ENCODE data around the gene WNK3. TPM values are rescaled to one million over a fixed set of nuclear protein-coding genes. Genes with fewer than 3 reads are reported as not detected.

WNK3 gene
- total and polyA plus RNA-seq, 2 donors (not counting 1 experiment from before 2014, with no cell fraction given) = 0.12 to 1.2 TPM

GRCh38 chrX:54177306-54177705, 180.5 kb downstream of the WNK3 start:
- Histone ChIP-seq H3K4me2 (replicated peaks; ENCODE audit: low read depth, low read length, poor library complexity, severe bottlenecking) (no peak overlapping the region), H3K9me3 (ENCODE audit: control extremely low read depth in 1 of 3, control insufficient read depth in 2 of 3, insufficient read depth in 1 of 3, low read length in 2 of 3) (no peaks in the 10 kb centered on the region), H3K79me2 (ENCODE audit: control insufficient read depth, insufficient read depth, low read length) (peaks cover 33% of the 10 kb centered on the region), H3K4me3 (ENCODE audit: control extremely low read depth in 1 of 5, extremely low read depth in 1 of 5, insufficient read depth in 1 of 5, low read depth in 2 of 5, low read length in 4 of 5) (no peak overlapping the region), H2AFZ (ENCODE audit: insufficient read depth, low read depth, low read length, poor library complexity, severe bottlenecking) (no peak overlapping the region), H3K36me3 (replicated peaks in 1 of 2; ENCODE audit: control extremely low read depth in 1 of 2, control insufficient read depth in 1 of 2, extremely low read depth in 1 of 2, insufficient read depth in 2 of 2, low read length in 1 of 2) (peaks cover 0 to 12% of the 10 kb centered on the region in 2 experiments), H3K27ac (ENCODE audit: low read length in 2 of 2) (no peak overlapping the region), H4K20me1 (ENCODE audit: control insufficient read depth, insufficient read depth, low read length, poor library complexity, severe bottlenecking) (no peaks in the 10 kb centered on the region), H3K4me1 (ENCODE audit: control insufficient read depth in 2 of 2, insufficient read depth in 2 of 2, low read length in 2 of 2) (peaks cover 20 to 26% of the 10 kb centered on the region in 2 donors), H3K9ac (ENCODE audit: low read length) (no peak overlapping the region), H3K27me3 (replicated peaks in 1 of 4; ENCODE audit: control extremely low read depth in 1 of 4, control insufficient read depth in 3 of 4, insufficient read depth in 4 of 4, low read length in 3 of 4) (no peaks in the 10 kb centered on the region)
- Mint-ChIP-seq H3K27me3 (no peaks in the 10 kb centered on the region), H3K27ac (no peak overlapping the region), H3K9me3 (ENCODE audit: insufficient read depth) (no peaks in the 10 kb centered on the region), H3K4me1 (peaks cover 66% of the 10 kb centered on the region), H3K4me3 (no peak overlapping the region)
- POLR2A ChIA-PET = no interaction called here
- intact Hi-C loops (cut with micrococcal nuclease) = no loop called here
- TF ChIP-seq CTCF (IDR thresholded peaks at IDR 0.05) (no peak), EZH2 (IDR thresholded peaks at IDR 0.05; ENCODE audit: borderline replicate concordance, insufficient read depth, low read depth, low read length, poor library complexity, severe bottlenecking) (no peak)
- no peak for ATAC-seq (ENCODE audit: low read depth)
- no peak for DNase-seq
- 100% methylated on average over 2 of the region's 3 CpGs for WGBS (ENCODE audit: insufficient coverage)
- CTCF ChIA-PET = no interaction called here

GRCh38 chrX:54173791-54174190, 184.1 kb downstream of the WNK3 start:
- CTCF ChIA-PET = no interaction called here
- H3K9me3 ChIP-seq (ENCODE audit: control extremely low read depth in 1 of 3, control insufficient read depth in 2 of 3, insufficient read depth in 1 of 3, low read length in 2 of 3) = no peaks in the 10 kb centered on the region
- TF ChIP-seq EZH2 (IDR thresholded peaks at IDR 0.05; ENCODE audit: borderline replicate concordance, insufficient read depth, low read depth, low read length, poor library complexity, severe bottlenecking) (no peak), CTCF (IDR thresholded peaks at IDR 0.05) (no peak)
- H3K36me3 ChIP-seq (replicated peaks in 1 of 2; ENCODE audit: control extremely low read depth in 1 of 2, control insufficient read depth in 1 of 2, extremely low read depth in 1 of 2, insufficient read depth in 2 of 2, low read length in 1 of 2) = peaks cover 0 to 10% of the 10 kb centered on the region in 2 experiments
- H3K27me3 ChIP-seq (replicated peaks in 1 of 4; ENCODE audit: control extremely low read depth in 1 of 4, control insufficient read depth in 3 of 4, insufficient read depth in 4 of 4, low read length in 3 of 4) = no peaks in the 10 kb centered on the region
- Mint-ChIP-seq H3K27ac (no peak overlapping the region), H3K4me1 (peaks cover 31% of the 10 kb centered on the region), H3K9me3 (ENCODE audit: insufficient read depth) (no peaks in the 10 kb centered on the region), H3K4me3 (no peak overlapping the region), H3K27me3 (no peaks in the 10 kb centered on the region)
- H3K79me2 ChIP-seq (ENCODE audit: control insufficient read depth, insufficient read depth, low read length) = peaks cover 5% of the 10 kb centered on the region
- no CpG with 5 or more reads among the region's 3 CpGs for WGBS (ENCODE audit: insufficient coverage)
- peaks cover 0 to 4% of the 10 kb centered on the region in 2 donors for H3K4me1 ChIP-seq (ENCODE audit: control insufficient read depth in 2 of 2, insufficient read depth in 2 of 2, low read length in 2 of 2)
- intact Hi-C loops (cut with micrococcal nuclease) = no loop called here
- ATAC-seq (ENCODE audit: low read depth) (no peak), DNase-seq (no peak)
- H2AFZ ChIP-seq (ENCODE audit: insufficient read depth, low read depth, low read length, poor library complexity, severe bottlenecking) = no peak overlapping the region
- POLR2A ChIA-PET = no interaction called here
- H3K4me3 ChIP-seq (ENCODE audit: control extremely low read depth in 1 of 5, extremely low read depth in 1 of 5, insufficient read depth in 1 of 5, low read depth in 2 of 5, low read length in 4 of 5) = no peak overlapping the region
- H3K9ac ChIP-seq (ENCODE audit: low read length) = no peak overlapping the region
- no peak overlapping the region for H3K27ac ChIP-seq (ENCODE audit: low read length in 2 of 2)
- no peak overlapping the region for H3K4me2 ChIP-seq (replicated peaks; ENCODE audit: low read depth, low read length, poor library complexity, severe bottlenecking)
- no peaks in the 10 kb centered on the region for H4K20me1 ChIP-seq (ENCODE audit: control insufficient read depth, insufficient read depth, low read length, poor library complexity, severe bottlenecking)
